ENCODE measurements around the gene RECQL5.

RECQL5 gene

DNA sequence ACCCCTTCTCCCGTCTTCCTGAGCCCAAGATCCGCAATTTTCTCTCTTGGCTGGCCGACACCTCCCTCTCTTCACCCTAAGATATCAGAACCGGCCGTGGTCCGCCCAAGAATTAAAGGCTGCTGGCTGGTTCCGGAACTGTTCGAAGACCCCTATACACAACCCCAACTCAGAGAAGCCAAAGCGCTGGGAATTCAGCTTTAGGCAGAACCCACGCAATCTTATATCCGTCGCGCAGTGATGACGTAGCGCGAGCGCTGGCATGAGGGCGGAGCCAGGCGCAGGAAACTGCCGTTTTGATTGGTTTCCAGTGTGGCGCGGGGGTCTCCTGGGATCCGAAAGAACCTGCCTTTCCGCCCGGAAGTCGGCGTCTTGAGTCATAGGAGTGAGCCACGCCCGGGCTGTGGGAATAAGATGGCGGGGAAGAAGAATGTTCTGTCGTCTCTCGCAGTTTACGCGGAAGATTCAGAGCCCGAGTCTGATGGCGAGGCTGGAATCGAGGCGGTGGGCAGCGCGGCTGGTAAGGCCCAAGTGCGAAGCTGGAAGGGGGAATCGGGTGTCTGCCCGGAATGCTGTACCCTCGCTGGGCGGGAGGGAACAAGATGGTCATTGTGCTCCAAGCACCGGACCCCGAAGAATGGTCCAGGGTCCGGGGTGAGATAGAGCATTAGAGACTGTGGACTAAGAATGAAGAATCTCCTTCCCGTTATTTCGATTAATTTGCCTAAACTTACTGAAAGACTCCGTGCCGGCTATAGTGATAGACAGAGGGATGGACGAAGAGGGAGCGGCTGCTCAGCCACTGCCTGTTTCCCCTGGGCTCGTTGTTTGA lies at the start of gene RECQL5, which contains the start of gene SAP30BP:
Gene RECQL5, minus strand, starts transcription at position 196 of the 832 bp plus-strand sequence. CDS start 597 bp downstream, outside the sequence.
Gene SAP30BP, plus strand, starts transcription at position 380 of the 832 bp plus-strand sequence. Its CDS starts 35 bp downstream, at position 415.
- Histone ChIP-seq H3K27me3 (ENCODE audit: control insufficient read depth in 5 of 5, insufficient read depth in 4 of 5, low read length in 5 of 5) (peaks cover 0 to 3% (median 0%) of the 10 kb centered on the region in 5 donors), H3K9me3 (ENCODE audit: control insufficient read depth in 5 of 5, low read length in 5 of 5) (no peaks in the 10 kb centered on the region), H3K4me3 (ENCODE audit: low read depth in 1 of 5, low read length in 5 of 5) (peak within 1 kb of the TSS; percentile 87 to 100 (median 97)), H3K27ac (ENCODE audit: low read depth, low read length) (peak within 1 kb of the TSS; percentile 96), H3K4me1 (ENCODE audit: control insufficient read depth in 5 of 5, insufficient read depth in 5 of 5, low read length in 5 of 5) (peaks cover 9 to 25% (median 23%) of the 10 kb centered on the region in 5 donors), H3K36me3 (ENCODE audit: control insufficient read depth in 5 of 5, insufficient read depth in 5 of 5, low read length in 5 of 5) (peaks cover 11 to 48% (median 39%) of the 10 kb centered on the region in 5 donors), H3K9ac (ENCODE audit: low read length in 5 of 5) (peak within 1 kb of the TSS; percentile 78 to 95 (median 89))

GRCh38 chr17:75712446-75712845 lies 45.5 kb upstream of the RECQL5 start:
- peaks cover 0 to 6% (median 0%) of the 10 kb centered on the region in 5 donors for H3K4me1 ChIP-seq (ENCODE audit: control insufficient read depth in 5 of 5, insufficient read depth in 5 of 5, low read length in 5 of 5)
- no peak overlapping the region for H3K27ac ChIP-seq (ENCODE audit: low read depth, low read length)
- peaks cover 0 to 13% (median 12%) of the 10 kb centered on the region in 5 donors for H3K36me3 ChIP-seq (ENCODE audit: control insufficient read depth in 5 of 5, insufficient read depth in 5 of 5, low read length in 5 of 5)
- H3K4me3 ChIP-seq (ENCODE audit: low read depth in 1 of 5, low read length in 5 of 5) = no peak overlapping the region
- H3K9ac ChIP-seq (ENCODE audit: low read length in 5 of 5) = no peak overlapping the region
- H3K27me3 ChIP-seq (ENCODE audit: control insufficient read depth in 5 of 5, insufficient read depth in 4 of 5, low read length in 5 of 5) = peaks cover 0 to 3% (median 2%) of the 10 kb centered on the region in 5 donors
- no peaks in the 10 kb centered on the region for H3K9me3 ChIP-seq (ENCODE audit: control insufficient read depth in 5 of 5, low read length in 5 of 5)

DNA sequence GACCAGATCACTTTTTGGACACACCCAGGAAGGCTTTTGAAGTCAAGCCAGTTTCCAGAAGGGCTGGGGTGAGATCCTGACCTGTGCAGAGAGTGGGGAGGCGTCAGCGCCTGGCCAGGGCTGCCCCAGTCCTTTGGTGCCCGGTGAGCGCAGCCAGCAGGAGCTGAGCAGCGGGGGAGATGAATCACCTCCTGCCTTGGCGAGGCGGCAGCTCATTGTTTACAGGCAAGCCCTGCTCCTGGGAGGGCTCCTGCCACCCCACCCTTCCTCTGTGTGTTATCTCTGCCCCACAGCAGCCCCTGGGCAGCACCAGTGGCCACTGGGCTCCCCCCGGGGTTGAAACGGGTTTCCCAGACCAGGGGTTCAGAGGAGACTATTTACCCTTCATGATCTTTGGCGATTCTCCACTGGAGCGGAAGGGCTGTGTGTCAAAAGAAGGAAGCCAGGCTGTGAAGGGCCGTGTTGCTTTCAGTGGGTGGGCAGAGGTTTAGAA lies 40.2 kb upstream of the RECQL5 start:
- Histone ChIP-seq H3K9ac (ENCODE audit: low read length in 5 of 5) (no peak overlapping the region), H3K27me3 (ENCODE audit: control insufficient read depth in 5 of 5, insufficient read depth in 4 of 5, low read length in 5 of 5) (no peaks in the 10 kb centered on the region), H3K27ac (ENCODE audit: low read depth, low read length) (peak overlapping the region; percentile 76), H3K4me3 (ENCODE audit: low read depth in 1 of 5, low read length in 5 of 5) (no peak overlapping the region), H3K4me1 (ENCODE audit: control insufficient read depth in 5 of 5, insufficient read depth in 5 of 5, low read length in 5 of 5) (peaks cover 0 to 16% (median 2%) of the 10 kb centered on the region in 5 donors), H3K36me3 (ENCODE audit: control insufficient read depth in 5 of 5, insufficient read depth in 5 of 5, low read length in 5 of 5) (peaks cover 0 to 66% (median 65%) of the 10 kb centered on the region in 5 donors), H3K9me3 (ENCODE audit: control insufficient read depth in 5 of 5, low read length in 5 of 5) (no peaks in the 10 kb centered on the region)

DNA sequence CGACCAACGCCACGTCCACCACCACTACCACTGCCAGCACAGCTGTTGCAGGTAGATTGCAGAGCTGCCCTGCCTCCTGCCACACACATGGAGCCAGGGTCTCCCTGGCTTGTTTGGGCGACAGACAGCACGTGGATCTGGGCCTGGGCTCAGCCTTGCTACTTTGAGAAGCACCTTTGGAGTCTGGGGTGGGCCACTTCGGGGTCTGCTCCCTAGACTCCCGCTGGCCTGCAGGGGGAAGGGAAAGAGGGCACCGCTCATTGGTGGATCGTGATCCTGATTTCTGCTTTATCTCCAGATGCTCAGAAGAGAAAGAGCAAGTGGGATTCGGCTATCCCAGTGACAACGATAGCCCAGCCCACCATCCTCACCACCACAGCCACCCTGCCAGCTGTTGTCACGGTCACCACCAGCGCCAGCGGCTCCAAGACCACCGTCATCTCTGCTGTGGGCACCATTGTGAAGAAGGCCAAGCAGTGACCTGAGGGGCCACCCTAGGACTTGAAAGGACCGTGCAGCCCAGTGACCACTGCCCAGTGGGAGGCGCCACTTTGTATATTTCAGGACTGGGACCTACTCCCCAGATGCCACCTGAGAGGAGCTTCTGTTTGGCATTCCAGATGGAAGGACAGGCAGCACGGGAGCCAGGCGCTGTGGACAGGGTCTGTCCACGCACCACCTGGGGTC lies 39.2 kb upstream of the RECQL5 start:
- Histone ChIP-seq H3K9ac (ENCODE audit: low read length in 5 of 5) (no peak overlapping the region), H3K36me3 (ENCODE audit: control insufficient read depth in 5 of 5, insufficient read depth in 5 of 5, low read length in 5 of 5) (peaks cover 0 to 76% (median 74%) of the 10 kb centered on the region in 5 donors), H3K27me3 (ENCODE audit: control insufficient read depth in 5 of 5, insufficient read depth in 4 of 5, low read length in 5 of 5) (no peaks in the 10 kb centered on the region), H3K4me3 (ENCODE audit: low read depth in 1 of 5, low read length in 5 of 5) (no peak overlapping the region), H3K27ac (ENCODE audit: low read depth, low read length) (no peak overlapping the region), H3K9me3 (ENCODE audit: control insufficient read depth in 5 of 5, low read length in 5 of 5) (no peaks in the 10 kb centered on the region), H3K4me1 (ENCODE audit: control insufficient read depth in 5 of 5, insufficient read depth in 5 of 5, low read length in 5 of 5) (peaks cover 0 to 18% (median 2%) of the 10 kb centered on the region in 5 donors)

GRCh38 chr17:75704963-75705875 lies 38.3 kb upstream of the RECQL5 start:
- Histone ChIP-seq H3K9ac (ENCODE audit: low read length in 5 of 5) (no peak overlapping the region), H3K4me1 (ENCODE audit: control insufficient read depth in 5 of 5, insufficient read depth in 5 of 5, low read length in 5 of 5) (peaks cover 0 to 28% (median 2%) of the 10 kb centered on the region in 5 donors), H3K4me3 (ENCODE audit: low read depth in 1 of 5, low read length in 5 of 5) (no peak overlapping the region), H3K27me3 (ENCODE audit: control insufficient read depth in 5 of 5, insufficient read depth in 4 of 5, low read length in 5 of 5) (no peaks in the 10 kb centered on the region), H3K27ac (ENCODE audit: low read depth, low read length) (no peak overlapping the region), H3K9me3 (ENCODE audit: control insufficient read depth in 5 of 5, low read length in 5 of 5) (no peaks in the 10 kb centered on the region), H3K36me3 (ENCODE audit: control insufficient read depth in 5 of 5, insufficient read depth in 5 of 5, low read length in 5 of 5) (peaks cover 0 to 85% (median 84%) of the 10 kb centered on the region in 5 donors)

GRCh38 chr17:75703591-75703990 lies 36.6 kb upstream of the RECQL5 start:
- Histone ChIP-seq H3K9me3 (ENCODE audit: control insufficient read depth in 5 of 5, low read length in 5 of 5) (no peaks in the 10 kb centered on the region), H3K4me3 (ENCODE audit: low read depth in 1 of 5, low read length in 5 of 5) (no peak overlapping the region), H3K27ac (ENCODE audit: low read depth, low read length) (no peak overlapping the region), H3K4me1 (ENCODE audit: control insufficient read depth in 5 of 5, insufficient read depth in 5 of 5, low read length in 5 of 5) (peaks cover 0 to 37% (median 10%) of the 10 kb centered on the region in 5 donors), H3K27me3 (ENCODE audit: control insufficient read depth in 5 of 5, insufficient read depth in 4 of 5, low read length in 5 of 5) (no peaks in the 10 kb centered on the region), H3K36me3 (ENCODE audit: control insufficient read depth in 5 of 5, insufficient read depth in 5 of 5, low read length in 5 of 5) (peaks cover 0 to 95% (median 91%) of the 10 kb centered on the region in 5 donors), H3K9ac (ENCODE audit: low read length in 5 of 5) (no peak overlapping the region)

GRCh38 chr17:75703191-75703590 lies 36.2 kb upstream of the RECQL5 start:
- H3K36me3 ChIP-seq (ENCODE audit: control insufficient read depth in 5 of 5, insufficient read depth in 5 of 5, low read length in 5 of 5) = peaks cover 0 to 95% (median 88%) of the 10 kb centered on the region in 5 donors
- H3K4me3 ChIP-seq (ENCODE audit: low read depth in 1 of 5, low read length in 5 of 5) = no peak overlapping the region
- no peaks in the 10 kb centered on the region for H3K27me3 ChIP-seq (ENCODE audit: control insufficient read depth in 5 of 5, insufficient read depth in 4 of 5, low read length in 5 of 5)
- peaks cover 0 to 37% (median 10%) of the 10 kb centered on the region in 5 donors for H3K4me1 ChIP-seq (ENCODE audit: control insufficient read depth in 5 of 5, insufficient read depth in 5 of 5, low read length in 5 of 5)
- no peak overlapping the region for H3K27ac ChIP-seq (ENCODE audit: low read depth, low read length)
- H3K9ac ChIP-seq (ENCODE audit: low read length in 5 of 5) = no peak overlapping the region
- H3K9me3 ChIP-seq (ENCODE audit: control insufficient read depth in 5 of 5, low read length in 5 of 5) = no peaks in the 10 kb centered on the region

DNA sequence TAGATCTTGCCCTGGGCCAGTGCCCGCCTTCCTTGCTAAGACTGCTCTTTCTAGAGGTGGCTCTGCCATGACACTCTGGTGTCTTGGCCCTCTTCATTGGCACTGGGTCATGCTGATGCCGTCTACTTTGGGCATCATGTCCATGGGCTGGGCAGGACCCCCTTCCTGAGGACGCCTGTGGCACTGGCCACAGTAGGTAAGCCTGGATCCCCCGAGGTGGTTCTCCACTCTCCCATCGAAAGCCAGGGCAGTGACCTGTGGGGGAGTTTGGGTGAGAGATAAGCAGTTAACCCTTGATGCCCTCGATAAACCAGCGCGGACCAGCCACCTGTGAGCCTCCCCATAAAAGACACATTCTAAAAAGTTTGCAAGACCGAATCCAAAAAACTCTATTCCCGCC lies 34.3 kb upstream of the RECQL5 start:
- H3K4me1 ChIP-seq (ENCODE audit: control insufficient read depth in 5 of 5, insufficient read depth in 5 of 5, low read length in 5 of 5) = peaks cover 3 to 33% (median 27%) of the 10 kb centered on the region in 5 donors
- H3K9ac ChIP-seq (ENCODE audit: low read length in 5 of 5) = no peak overlapping the region
- H3K4me3 ChIP-seq (ENCODE audit: low read depth in 1 of 5, low read length in 5 of 5) = no peak overlapping the region
- H3K27me3 ChIP-seq (ENCODE audit: control insufficient read depth in 5 of 5, insufficient read depth in 4 of 5, low read length in 5 of 5) = no peaks in the 10 kb centered on the region
- H3K36me3 ChIP-seq (ENCODE audit: control insufficient read depth in 5 of 5, insufficient read depth in 5 of 5, low read length in 5 of 5) = peaks cover 0 to 91% (median 77%) of the 10 kb centered on the region in 5 donors
- no peak overlapping the region for H3K27ac ChIP-seq (ENCODE audit: low read depth, low read length)
- H3K9me3 ChIP-seq (ENCODE audit: control insufficient read depth in 5 of 5, low read length in 5 of 5) = no peaks in the 10 kb centered on the region

DNA sequence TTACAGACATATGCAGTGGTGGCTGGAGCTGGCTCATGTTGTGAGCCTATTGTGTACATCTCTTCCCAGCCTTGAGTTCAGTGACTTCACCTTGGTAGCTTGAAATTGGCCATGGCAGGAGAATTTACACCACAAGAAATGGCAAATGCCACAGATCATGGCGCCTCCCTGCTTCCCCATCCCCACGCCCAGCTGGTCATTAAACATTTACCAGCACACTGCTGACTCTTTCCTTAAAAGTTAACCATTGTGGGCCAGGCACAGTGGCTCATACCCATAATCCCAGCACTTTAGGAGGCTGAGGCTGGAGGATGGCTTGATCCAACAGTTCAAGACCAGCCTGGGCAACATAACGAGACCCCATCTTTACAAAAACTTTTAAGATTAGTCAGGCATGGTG lies 31.7 kb upstream of the RECQL5 start:
- H3K4me3 ChIP-seq (ENCODE audit: low read depth in 1 of 5, low read length in 5 of 5) = no peak overlapping the region
- no peaks in the 10 kb centered on the region for H3K9me3 ChIP-seq (ENCODE audit: control insufficient read depth in 5 of 5, low read length in 5 of 5)
- peaks cover 0 to 92% (median 65%) of the 10 kb centered on the region in 5 donors for H3K36me3 ChIP-seq (ENCODE audit: control insufficient read depth in 5 of 5, insufficient read depth in 5 of 5, low read length in 5 of 5)
- H3K4me1 ChIP-seq (ENCODE audit: control insufficient read depth in 5 of 5, insufficient read depth in 5 of 5, low read length in 5 of 5) = peaks cover 3 to 55% (median 38%) of the 10 kb centered on the region in 5 donors
- no peak overlapping the region for H3K9ac ChIP-seq (ENCODE audit: low read length in 5 of 5)
- H3K27ac ChIP-seq (ENCODE audit: low read depth, low read length) = no peak overlapping the region
- H3K27me3 ChIP-seq (ENCODE audit: control insufficient read depth in 5 of 5, insufficient read depth in 4 of 5, low read length in 5 of 5) = no peaks in the 10 kb centered on the region

All from subcutaneous abdominal adipose tissue (tissue), 5 donors.